Right lobe of liver (tissue), 6 donors: Measurements from ENCODE around the gene FILIP1L. TPM values are rescaled to one million over a fixed set of nuclear protein-coding genes. Genes with fewer than 3 reads are reported as not detected.
A peak's percentile ranks its signal among the peaks of the same experiment; 100 is the strongest.

Experiments
- ATAC-seq, 4 donors: fragments of 200-7000 bp; cut with Tn5 transposase; one replicate each; pipeline ENCODE4 v1.9.1; 2020; ENCODE audit warnings: mild to moderate bottlenecking in 4 of 4, moderate library complexity in 4 of 4
- DNase-seq, 3 donors: peaks; one replicate each; pipeline ENCODE4 v3.0.0-alpha.2; 2020
- H3K27ac ChIP-seq, 3 donors: fragments of 200-600 bp; one replicate each; pipeline ENCODE4 v1.8.0; 2022
- H3K27me3 ChIP-seq, 2 donors: fragments of 200-600 bp; one replicate each; pipeline ENCODE4 v1.8.0; 2022
- H3K36me3 ChIP-seq, 4 donors: fragments of 200-600 bp; sonication (generic) in 1 of 4; one replicate each; pipeline versions ENCODE4 v1.5.1 to v1.8.0; 2017 to 2022; ENCODE audit warnings: control low read depth in 1 of 4
- H3K4me1 ChIP-seq, 4 donors: fragments of 200-600 bp; sonication (generic) in 1 of 4; one replicate each; pipeline versions ENCODE4 v1.5.1 to v1.8.0; 2017 to 2022; ENCODE audit warnings: control low read depth in 1 of 4
- H3K4me3 ChIP-seq, 3 donors: fragments of 200-600 bp; one replicate each; pipeline ENCODE4 v1.8.0; 2022
- H3K9me3 ChIP-seq, 4 donors: fragments of 200-600 bp; sonication (generic) in 1 of 4; one replicate each; pipeline versions ENCODE4 v1.5.1 to v1.8.0; 2017 to 2022; ENCODE audit warnings: control low read depth in 1 of 4
- POLR2A ChIP-seq: fragments of 450-650 bp; IDR thresholded peaks from one replicate; pipeline ENCODE4 v1.6.1; 2017; ENCODE audit warnings: antibody characterized with exemption, mild to moderate bottlenecking
- WGBS: methylation state at CpG from one replicate; pipeline ENCODE4 v1.1.6; 2018; ENCODE audit warnings: low coverage, low lambda C conversion rate; ENCODE audit not compliant: insufficient coverage; ENCODE audit errors: missing lambda C conversion rate; 5-methylcytosine and 5-hydroxymethylcytosine counted together
- intact Hi-C, 2 donors: fragments of 100-400 bp; cut with DNase I; formaldehyde crosslinking; loops; one replicate each; pipeline versions ENCODE4 v1.11.2 to v1.14.1; 2022
- total RNA-seq, 6 experiments: library from RNA; depleted of rRNA in 2 of 6; stranded (reverse); fragments of >200 nt in 2 of 6; fragmentation: NEBNext Ultra II Directional in 3 of 6; extraction: Animal tissue kit (Norgen Biotek cat#: 25700) in 3 of 6; gene quantifications; one replicate each; pipeline versions ENCODE4 v1.1.0 to v1.2.4, GENCODE V29; 2016 to 2023
- TF ChIP-seq, protein P1 (sequence below), 4 donors: fragments of 200-600 bp in 3 of 4; fragments of 450-650 bp in 1 of 4; IDR thresholded peaks; one replicate each; pipeline versions ENCODE4 v1.5.1 to v1.8.0; 2016 to 2022; ENCODE audit warnings: antibody characterized with exemption in 4 of 4, mild to moderate bottlenecking in 2 of 4
- donor health status: DM: no; HTN: yes; CAD: no.
- donor health status: DM: no; HTN: no; CAD: no.
- donor health status: DM: no; HTN: no; CAD: no.
- donor health status: DM: no; HTN: yes; CAD: no.
- donor health status: DM: no; HTN: yes; CAD: no.

FILIP1L gene
- total RNA-seq, 6 experiments from 2014 or later = 0.97 to 10.8 (median 3.6) TPM

DNA sequence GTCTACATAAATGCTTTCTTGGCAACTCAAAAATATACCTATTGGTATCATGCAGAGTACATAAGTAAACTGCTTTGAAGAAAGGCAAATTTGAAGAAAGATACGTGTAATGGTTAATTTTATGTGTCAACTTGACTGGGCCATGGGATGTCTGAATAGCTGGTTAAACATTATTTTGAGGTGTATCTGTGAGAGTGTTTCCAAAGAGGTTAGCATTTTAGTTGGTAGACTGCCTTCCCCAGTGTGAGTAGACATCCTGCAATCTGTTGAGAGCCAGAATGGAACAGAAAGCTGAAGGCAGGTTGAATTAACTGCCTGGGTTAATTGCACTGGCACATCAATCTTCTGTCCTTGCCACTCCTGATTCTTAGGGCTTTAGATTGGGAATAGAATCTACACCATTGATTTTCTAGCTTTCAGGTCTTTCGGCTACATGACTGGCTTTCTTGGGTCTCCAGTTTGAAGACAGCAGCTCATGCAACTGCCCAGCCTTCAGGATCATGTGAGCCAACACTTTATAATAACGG is 198.3 kb downstream of the FILIP1L start:
- TF ChIP-seq, protein P1, sequence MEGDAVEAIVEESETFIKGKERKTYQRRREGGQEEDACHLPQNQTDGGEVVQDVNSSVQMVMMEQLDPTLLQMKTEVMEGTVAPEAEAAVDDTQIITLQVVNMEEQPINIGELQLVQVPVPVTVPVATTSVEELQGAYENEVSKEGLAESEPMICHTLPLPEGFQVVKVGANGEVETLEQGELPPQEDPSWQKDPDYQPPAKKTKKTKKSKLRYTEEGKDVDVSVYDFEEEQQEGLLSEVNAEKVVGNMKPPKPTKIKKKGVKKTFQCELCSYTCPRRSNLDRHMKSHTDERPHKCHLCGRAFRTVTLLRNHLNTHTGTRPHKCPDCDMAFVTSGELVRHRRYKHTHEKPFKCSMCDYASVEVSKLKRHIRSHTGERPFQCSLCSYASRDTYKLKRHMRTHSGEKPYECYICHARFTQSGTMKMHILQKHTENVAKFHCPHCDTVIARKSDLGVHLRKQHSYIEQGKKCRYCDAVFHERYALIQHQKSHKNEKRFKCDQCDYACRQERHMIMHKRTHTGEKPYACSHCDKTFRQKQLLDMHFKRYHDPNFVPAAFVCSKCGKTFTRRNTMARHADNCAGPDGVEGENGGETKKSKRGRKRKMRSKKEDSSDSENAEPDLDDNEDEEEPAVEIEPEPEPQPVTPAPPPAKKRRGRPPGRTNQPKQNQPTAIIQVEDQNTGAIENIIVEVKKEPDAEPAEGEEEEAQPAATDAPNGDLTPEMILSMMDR (IDR thresholded peaks at IDR 0.05) = no peak
- no peak for TF ChIP-seq POLR2A
- Histone ChIP-seq H3K36me3 (no peaks in the 10 kb centered on the region), H3K9me3 (no peaks in the 10 kb centered on the region), H3K4me1 (peaks cover 0 to 14% (median 1%) of the 10 kb centered on the region in 4 donors), H3K27me3 (no peaks in the 10 kb centered on the region), H3K4me3 (no peak overlapping the region), H3K27ac (no peak overlapping the region)
- DNase-seq (no peak), ATAC-seq (peak in 1 of 4 donors; percentile 15)
- 63% methylated on average over 3 of the region's 3 CpGs for WGBS
- intact Hi-C loops = no loop called here

DNA sequence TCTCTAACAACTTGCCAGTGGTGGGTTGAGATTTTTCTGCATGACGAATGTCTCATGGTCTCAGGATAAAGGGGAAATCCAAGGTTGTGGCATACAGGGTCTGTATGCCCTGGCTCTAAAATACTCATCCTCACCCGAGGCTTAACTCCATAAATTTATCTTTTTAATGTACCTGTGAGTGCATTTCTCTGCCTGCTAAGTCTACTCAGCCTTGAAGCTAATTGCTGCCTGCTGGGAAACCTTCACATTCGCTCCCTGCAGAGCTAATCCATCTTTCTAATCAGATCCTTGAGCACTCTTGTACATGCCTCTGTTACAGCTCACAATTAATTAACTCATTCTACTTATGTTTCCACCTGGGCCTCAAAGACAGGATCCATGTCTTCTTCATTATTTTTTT is 202.9 kb downstream of the FILIP1L start:
- WGBS = 83% methylated on average over 3 of the region's 3 CpGs
- Histone ChIP-seq H3K9me3 (no peaks in the 10 kb centered on the region), H3K36me3 (no peaks in the 10 kb centered on the region), H3K27ac (no peak overlapping the region), H3K4me1 (no peaks in the 10 kb centered on the region), H3K4me3 (no peak overlapping the region), H3K27me3 (no peaks in the 10 kb centered on the region)
- ATAC-seq (no peak), DNase-seq (no peak)
- intact Hi-C loops = no loop called here
- TF ChIP-seq POLR2A = no peak
- TF ChIP-seq, protein P1 (IDR thresholded peaks at IDR 0.05) = no peak

DNA sequence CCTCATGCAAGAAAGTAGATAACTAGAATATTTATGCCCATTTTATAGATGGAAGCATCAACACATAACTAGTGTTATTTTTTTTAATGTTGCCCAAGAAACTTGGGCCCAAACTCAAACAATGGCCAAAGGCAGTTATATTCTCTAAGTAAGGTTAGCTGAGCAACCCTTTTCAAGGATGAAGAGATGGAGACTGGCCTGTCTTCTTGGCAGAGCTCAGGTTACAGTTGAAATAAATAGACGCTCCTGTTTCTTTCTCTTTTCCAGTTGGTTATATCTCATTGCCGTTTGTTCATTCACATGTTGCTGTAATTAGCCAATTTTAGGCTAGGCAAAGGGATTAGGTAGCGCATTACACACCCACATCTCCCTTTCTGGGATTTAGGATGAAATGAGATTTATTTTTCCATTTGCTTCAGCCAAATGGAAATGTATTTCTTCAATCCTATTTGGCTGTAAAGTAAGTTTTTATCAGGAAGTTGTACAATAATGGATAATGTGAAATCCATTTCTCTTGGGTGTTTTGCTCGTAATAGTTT is 203.5 kb downstream of the FILIP1L start:
- 84% methylated on average over 4 of the region's 4 CpGs for WGBS
- no peak overlapping the region for H3K27ac ChIP-seq

DNA sequence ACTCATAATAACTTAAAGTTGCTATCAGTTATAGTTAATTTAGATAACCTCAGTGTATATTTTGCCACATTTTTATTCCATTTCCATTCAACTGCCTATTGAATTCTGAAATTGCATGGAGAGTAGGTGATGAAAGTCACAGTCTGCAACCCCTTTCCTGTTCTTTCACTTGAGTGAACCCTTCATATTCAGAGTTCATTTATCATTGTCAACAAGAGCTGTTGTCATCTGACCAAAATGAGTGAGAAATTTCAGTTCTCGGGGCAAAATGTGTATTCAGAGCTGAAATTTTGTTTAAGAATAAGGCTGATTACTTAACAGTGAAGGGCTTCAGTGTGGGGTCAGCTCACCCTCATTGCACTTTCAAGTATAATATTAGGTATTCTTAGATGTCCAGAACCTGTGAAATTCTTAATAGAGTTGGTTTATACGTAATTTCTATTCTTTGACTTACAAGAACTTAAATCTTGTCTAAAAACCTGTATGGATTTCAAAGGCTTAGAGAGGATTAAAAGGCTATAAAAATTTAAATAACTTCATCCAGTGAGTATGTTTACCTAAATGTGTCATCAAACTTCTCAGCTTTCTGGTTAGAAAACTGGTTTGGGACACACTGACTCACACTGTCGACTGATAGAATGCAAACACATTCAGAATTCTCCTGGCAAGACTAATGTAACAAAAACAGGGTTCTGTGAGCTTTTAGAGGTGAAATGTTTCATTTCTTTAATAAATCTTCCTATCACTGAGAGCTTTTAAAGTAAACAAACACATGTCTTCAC is 204.4 kb downstream of the FILIP1L start:
- H3K9me3 ChIP-seq = no peaks in the 10 kb centered on the region
- H3K4me1 ChIP-seq = no peaks in the 10 kb centered on the region
- intact Hi-C loops = no loop called here
- WGBS = 43% methylated on average over 3 of the region's 3 CpGs
- DNase-seq = no peak
- H3K4me3 ChIP-seq = no peak overlapping the region
- no peaks in the 10 kb centered on the region for H3K27me3 ChIP-seq
- TF ChIP-seq, protein P1 (IDR thresholded peaks at IDR 0.05) = no peak
- no peak for TF ChIP-seq POLR2A
- peak in 2 of 4 donors; percentile 55 to 94 for ATAC-seq
- H3K27ac ChIP-seq = peak overlapping the region in 1 of 3 donors; percentile 41
- no peaks in the 10 kb centered on the region for H3K36me3 ChIP-seq

More for the DNA sequence above, 203.5 kb downstream of the FILIP1L start:
- DNase-seq = no peak
- Histone ChIP-seq H3K4me1 (no peaks in the 10 kb centered on the region), H3K9me3 (no peaks in the 10 kb centered on the region), H3K4me3 (no peak overlapping the region), H3K36me3 (no peaks in the 10 kb centered on the region), H3K27me3 (no peaks in the 10 kb centered on the region)
- TF ChIP-seq, protein P1 (IDR thresholded peaks at IDR 0.05) = no peak
- no peak for TF ChIP-seq POLR2A
- ATAC-seq = no peak
- intact Hi-C loops = no loop called here
